CD4-positive, alpha-beta T cell treated with Interleukin-15 for 1 hour (primary cell): ENCODE results near the gene ISYNA1.

Experiments used
- DNase-seq: peaks from one replicate; pipeline ENCODE4 v3.0.0-alpha.2; 2020

ISYNA1 gene

GRCh38 chr19:18437491-18438330 lies at the start of gene ISYNA1:
TSS of gene ISYNA1 (minus strand) at chr19:18438133. CDS start at chr19:18437979, 154 bp downstream.
- peak; percentile 53 for DNase-seq

- no peak for DNase-seq
These were observed 48.8 kb upstream of the ISYNA1 start for GRCh38 chr19:18486746-18487145.

GRCh38 chr19:18484992-18485391 lies 47.1 kb upstream of the ISYNA1 start:
- DNase-seq, result no peak

GRCh38 chr19:18483119-18483890 lies 45.4 kb upstream of the ISYNA1 start:
- DNase-seq, result no peak

- DNase-seq, result no peak
These were observed 43.7 kb upstream of the ISYNA1 start for GRCh38 chr19:18481505-18482222.

- DNase-seq, result no peak
These were observed 42.2 kb upstream of the ISYNA1 start for GRCh38 chr19:18480006-18480691.

GRCh38 chr19:18478545-18479311 lies 40.8 kb upstream of the ISYNA1 start:
- DNase-seq, result peak; percentile 83

- no peak for DNase-seq
These were observed 40.0 kb upstream of the ISYNA1 start for GRCh38 chr19:18477974-18478373.

GRCh38 chr19:18477042-18477779 lies 39.3 kb upstream of the ISYNA1 start:
- no peak for DNase-seq

GRCh38 chr19:18476507-18477041 lies 38.6 kb upstream of the ISYNA1 start:
- no peak for DNase-seq

GRCh38 chr19:18475762-18476331 lies 37.9 kb upstream of the ISYNA1 start:
- DNase-seq, result no peak

- peak; percentile 39 for DNase-seq
These were observed 37.1 kb upstream of the ISYNA1 start for GRCh38 chr19:18475004-18475453.

GRCh38 chr19:18474366-18474887 lies 36.5 kb upstream of the ISYNA1 start:
- no peak for DNase-seq

- no peak for DNase-seq
These were observed 35.8 kb upstream of the ISYNA1 start for GRCh38 chr19:18473706-18474087.

- no peak for DNase-seq
These were observed 35.2 kb upstream of the ISYNA1 start for GRCh38 chr19:18473003-18473705.

- no peak for DNase-seq
These were observed 32.9 kb upstream of the ISYNA1 start for GRCh38 chr19:18470787-18471186.

- DNase-seq, result peak; percentile 38
These were observed 31.3 kb upstream of the ISYNA1 start for GRCh38 chr19:18469069-18469846.

GRCh38 chr19:18468517-18468916 lies 30.6 kb upstream of the ISYNA1 start:
- DNase-seq, result peak; percentile 33

GRCh38 chr19:18467978-18468377 lies 30.0 kb upstream of the ISYNA1 start:
- DNase-seq, result no peak
